Measurements from ENCODE around the gene RBM22.

The RBM22 gene

GRCh38 chr5:150694612-150695011 lies 6.2 kb downstream of the RBM22 start:
- TF ChIP-seq CTCF (IDR thresholded peaks at IDR 0.05; ENCODE audit: insufficient read depth, low read depth, low read length, missing control alignments) = no peak
- DNase-seq (ENCODE audit: low read depth) = no peak
- no peak overlapping the region for H3K4me3 ChIP-seq (ENCODE audit: low read length)

GRCh38 chr5:150692276-150692675 lies 8.6 kb downstream of the RBM22 start:
- no peak overlapping the region for H3K4me3 ChIP-seq (ENCODE audit: low read length)
- DNase-seq (ENCODE audit: low read depth) = no peak
- TF ChIP-seq CTCF (IDR thresholded peaks at IDR 0.05; ENCODE audit: insufficient read depth, low read depth, low read length, missing control alignments) = no peak

GRCh38 chr5:150690760-150691159 lies 10.1 kb downstream of the RBM22 start:
- no peak for DNase-seq (ENCODE audit: low read depth)
- no peak overlapping the region for H3K4me3 ChIP-seq (ENCODE audit: low read length)
- no peak for TF ChIP-seq CTCF (IDR thresholded peaks at IDR 0.05; ENCODE audit: insufficient read depth, low read depth, low read length, missing control alignments)

- TF ChIP-seq CTCF (IDR thresholded peaks at IDR 0.05; ENCODE audit: insufficient read depth, low read depth, low read length, missing control alignments) = no peak
- H3K4me3 ChIP-seq (ENCODE audit: low read length) = no peak overlapping the region
- no peak for DNase-seq (ENCODE audit: low read depth)
Measured at GRCh38 chr5:150689120-150689519, 11.7 kb downstream of the RBM22 start.

GRCh38 chr5:150676578-150676977 lies 24.3 kb downstream of the RBM22 start:
- no peak for DNase-seq (ENCODE audit: low read depth)
- no peak for TF ChIP-seq CTCF (IDR thresholded peaks at IDR 0.05; ENCODE audit: insufficient read depth, low read depth, low read length, missing control alignments)
- no peak overlapping the region for H3K4me3 ChIP-seq (ENCODE audit: low read length)

GRCh38 chr5:150675069-150675468 lies 25.8 kb downstream of the RBM22 start:
- no peak for DNase-seq (ENCODE audit: low read depth)
- no peak overlapping the region for H3K4me3 ChIP-seq (ENCODE audit: low read length)
- no peak for TF ChIP-seq CTCF (IDR thresholded peaks at IDR 0.05; ENCODE audit: insufficient read depth, low read depth, low read length, missing control alignments)

GRCh38 chr5:150674341-150674821 lies 26.5 kb downstream of the RBM22 start:
- H3K4me3 ChIP-seq (ENCODE audit: low read length) = no peak overlapping the region
- no peak for DNase-seq (ENCODE audit: low read depth)
- no peak for TF ChIP-seq CTCF (IDR thresholded peaks at IDR 0.05; ENCODE audit: insufficient read depth, low read depth, low read length, missing control alignments)
